Astrocyte (in vitro differentiated cells and primary cell): Measurements from ENCODE around the gene ALDH16A1. TPM values are rescaled to one million over a fixed set of nuclear protein-coding genes. Genes with fewer than 3 reads are reported as not detected.
A peak's percentile ranks its signal among the peaks of the same experiment; 100 is the strongest.

Experiments used
- DNase-seq: peaks from one replicate; pipeline ENCODE4 v3.0.0-alpha.2; 2010; ENCODE audit warnings: low read depth
- FAIRE-seq: peaks from 2 replicates; lab custom pipeline; 2011; peaks lifted over from hg19 to GRCh38; lab: Jason Lieb, UNC
- H2AFZ ChIP-seq: 2 replicates; pipeline ENCODE4 v1.6.0; 2012; ENCODE audit warnings: low read depth, low read length, inconsistent platforms
- H3K27ac ChIP-seq: 2 replicates; pipeline ENCODE4 v1.5.1; 2011; ENCODE audit warnings: low read depth, low read length, inconsistent platforms
- H3K27me3 ChIP-seq: 2 replicates; pipeline ENCODE4 v1.6.0; 2011; ENCODE audit warnings: low read length, inconsistent platforms; ENCODE audit not compliant: insufficient read depth
- H3K36me3 ChIP-seq: 2 replicates; pipeline ENCODE4 v1.5.1; 2011; ENCODE audit warnings: low read length, inconsistent platforms; ENCODE audit not compliant: insufficient read depth
- H3K4me1 ChIP-seq: 2 replicates; pipeline ENCODE4 v1.5.1; 2011; ENCODE audit warnings: low read length, inconsistent platforms; ENCODE audit not compliant: insufficient read depth
- H3K4me2 ChIP-seq: 2 replicates; pipeline ENCODE4 v1.6.0; 2012; ENCODE audit warnings: low read length, inconsistent platforms
- H3K4me3 ChIP-seq: 2 replicates; pipeline ENCODE4 v1.5.1; 2011; ENCODE audit warnings: low read depth, mild to moderate bottlenecking, low read length, inconsistent platforms; ENCODE audit not compliant: insufficient read depth
- H3K79me2 ChIP-seq: 2 replicates; pipeline ENCODE4 v1.6.0; 2012; ENCODE audit warnings: mild to moderate bottlenecking, low read length, inconsistent platforms; ENCODE audit not compliant: insufficient read depth
- H3K9ac ChIP-seq: 2 replicates; pipeline ENCODE4 v1.6.0; 2012; ENCODE audit warnings: mild to moderate bottlenecking, low read length, inconsistent platforms
- H3K9me3 ChIP-seq: 2 replicates; pipeline ENCODE4 v1.5.1; 2012; ENCODE audit warnings: low read depth, mild to moderate bottlenecking, low read length, inconsistent platforms; ENCODE audit not compliant: insufficient read depth
- H4K20me1 ChIP-seq: 2 replicates; pipeline ENCODE4 v1.6.0; 2012; ENCODE audit warnings: low read length, inconsistent platforms; ENCODE audit not compliant: insufficient read depth
- H3K27ac Mint-ChIP-seq: one replicate; pipeline ENCODE4 v1.8.0; 2021; ENCODE audit warnings: mild to moderate bottlenecking, mixed read lengths; ENCODE audit not compliant: unreplicated experiment
- H3K27me3 Mint-ChIP-seq: one replicate; pipeline ENCODE4 v1.8.0; 2021; ENCODE audit warnings: low read depth, mixed read lengths; ENCODE audit not compliant: unreplicated experiment
- H3K36me3 Mint-ChIP-seq: one replicate; pipeline ENCODE4 v1.8.0; 2021; ENCODE audit warnings: low read depth, mixed read lengths; ENCODE audit not compliant: unreplicated experiment
- H3K4me1 Mint-ChIP-seq: one replicate; pipeline ENCODE4 v1.8.0; 2021; ENCODE audit warnings: low read depth, mixed read lengths; ENCODE audit not compliant: unreplicated experiment
- H3K4me3 Mint-ChIP-seq: one replicate; pipeline ENCODE4 v1.8.0; 2021; ENCODE audit warnings: mild to moderate bottlenecking, moderate library complexity, mixed read lengths; ENCODE audit not compliant: unreplicated experiment
- H3K9me3 Mint-ChIP-seq: one replicate; pipeline ENCODE4 v1.8.0; 2021; ENCODE audit warnings: mild to moderate bottlenecking, mixed read lengths; ENCODE audit not compliant: unreplicated experiment
- CTCF ChIP-seq: IDR thresholded peaks from 2 replicates; pipeline ENCODE4 v1.5.1; 2011; ENCODE audit warnings: low read depth, mild to moderate bottlenecking, inconsistent platforms, low read length, moderate library complexity; ENCODE audit not compliant: insufficient read depth
- EZH2 ChIP-seq: IDR thresholded peaks from 2 replicates; pipeline ENCODE4 v1.6.1; 2012; ENCODE audit warnings: mild to moderate bottlenecking, low read length, inconsistent platforms; ENCODE audit not compliant: insufficient read depth
- total RNA-seq: library from RNA; stranded (reverse); gene quantifications from 2 replicates; pipeline ENCODE4 v1.2.1, GENCODE V29; 2021

The ALDH16A1 gene
- total RNA-seq, 1 donor from 2014 or later, result 13.0 TPM

- Histone ChIP-seq H3K4me2 (no peak overlapping the region), H3K9me3 (no peaks in the 10 kb centered on the region), H3K9ac (no peak overlapping the region), H3K36me3 (no peaks in the 10 kb centered on the region), H2AFZ (no peak overlapping the region), H4K20me1 (no peaks in the 10 kb centered on the region), H3K27me3 (no peaks in the 10 kb centered on the region), H3K27ac (no peak overlapping the region), H3K4me1 (peaks cover 6% of the 10 kb centered on the region), H3K79me2 (peaks cover 4% of the 10 kb centered on the region), H3K4me3 (no peak overlapping the region)
- H3K27ac Mint-ChIP-seq, result no peak overlapping the region
- H3K27me3 Mint-ChIP-seq, result no peaks in the 10 kb centered on the region
- no peaks in the 10 kb centered on the region for H3K36me3 Mint-ChIP-seq
- FAIRE-seq (no peak), DNase-seq (no peak)
- peak overlapping the region; percentile 22 for H3K4me3 Mint-ChIP-seq
- TF ChIP-seq CTCF, result no peak
- no peak for TF ChIP-seq EZH2
- no peaks in the 10 kb centered on the region for H3K9me3 Mint-ChIP-seq
- no peaks in the 10 kb centered on the region for H3K4me1 Mint-ChIP-seq
Observed at GRCh38 chr19:49455773-49456172, 2.7 kb downstream of the ALDH16A1 start.

- Histone ChIP-seq H4K20me1 (no peaks in the 10 kb centered on the region), H3K9ac (no peak overlapping the region), H3K27ac (no peak overlapping the region), H2AFZ (no peak overlapping the region), H3K79me2 (peaks cover 1% of the 10 kb centered on the region), H3K9me3 (no peaks in the 10 kb centered on the region), H3K4me3 (no peak overlapping the region), H3K4me2 (no peak overlapping the region), H3K36me3 (no peaks in the 10 kb centered on the region), H3K4me1 (peaks cover 5% of the 10 kb centered on the region), H3K27me3 (no peaks in the 10 kb centered on the region)
- H3K27me3 Mint-ChIP-seq, result no peaks in the 10 kb centered on the region
- DNase-seq, result no peak
- no peak overlapping the region for H3K27ac Mint-ChIP-seq
- TF ChIP-seq EZH2 (no peak), CTCF (no peak)
- H3K9me3 Mint-ChIP-seq, result no peaks in the 10 kb centered on the region
- no peak overlapping the region for H3K4me3 Mint-ChIP-seq
- FAIRE-seq, result no peak
- no peaks in the 10 kb centered on the region for H3K4me1 Mint-ChIP-seq
- H3K36me3 Mint-ChIP-seq, result no peaks in the 10 kb centered on the region
Observed at GRCh38 chr19:49456326-49456725, 3.3 kb downstream of the ALDH16A1 start.

- no peaks in the 10 kb centered on the region for H3K9me3 ChIP-seq
- no peak overlapping the region for H3K4me3 Mint-ChIP-seq
- no peak for TF ChIP-seq EZH2
- TF ChIP-seq CTCF, result no peak
- DNase-seq (no peak), FAIRE-seq (no peak)
- H3K9me3 Mint-ChIP-seq, result no peaks in the 10 kb centered on the region
- no peak overlapping the region for H3K27ac ChIP-seq
- peaks cover 4% of the 10 kb centered on the region for H3K4me1 ChIP-seq
- no peak overlapping the region for H3K27ac Mint-ChIP-seq
- no peak overlapping the region for H2AFZ ChIP-seq
- H3K27me3 ChIP-seq, result no peaks in the 10 kb centered on the region
- no peaks in the 10 kb centered on the region for H3K36me3 ChIP-seq
- no peaks in the 10 kb centered on the region for H3K36me3 Mint-ChIP-seq
- no peaks in the 10 kb centered on the region for H3K79me2 ChIP-seq
- no peak overlapping the region for H3K4me2 ChIP-seq
- H3K4me3 ChIP-seq, result no peak overlapping the region
- no peaks in the 10 kb centered on the region for H4K20me1 ChIP-seq
- H3K27me3 Mint-ChIP-seq, result no peaks in the 10 kb centered on the region
- H3K9ac ChIP-seq, result no peak overlapping the region
- H3K4me1 Mint-ChIP-seq, result no peaks in the 10 kb centered on the region
Observed at GRCh38 chr19:49458567-49458903, 5.5 kb downstream of the ALDH16A1 start.
